Erythroblast (primary cell): ENCODE results near the gene SLC7A5.

Source experiments
- GATA1 ChIP-seq: IDR thresholded peaks from 2 replicates; pipeline ENCODE4 v1.6.1; 2011; ENCODE audit warnings: low read depth, mild to moderate bottlenecking, control low read depth, low read length, moderate library complexity
- POLR2A ChIP-seq: IDR thresholded peaks from 2 replicates; pipeline ENCODE4 v1.6.1; 2011; ENCODE audit warnings: mild to moderate bottlenecking, low read length

DNA sequence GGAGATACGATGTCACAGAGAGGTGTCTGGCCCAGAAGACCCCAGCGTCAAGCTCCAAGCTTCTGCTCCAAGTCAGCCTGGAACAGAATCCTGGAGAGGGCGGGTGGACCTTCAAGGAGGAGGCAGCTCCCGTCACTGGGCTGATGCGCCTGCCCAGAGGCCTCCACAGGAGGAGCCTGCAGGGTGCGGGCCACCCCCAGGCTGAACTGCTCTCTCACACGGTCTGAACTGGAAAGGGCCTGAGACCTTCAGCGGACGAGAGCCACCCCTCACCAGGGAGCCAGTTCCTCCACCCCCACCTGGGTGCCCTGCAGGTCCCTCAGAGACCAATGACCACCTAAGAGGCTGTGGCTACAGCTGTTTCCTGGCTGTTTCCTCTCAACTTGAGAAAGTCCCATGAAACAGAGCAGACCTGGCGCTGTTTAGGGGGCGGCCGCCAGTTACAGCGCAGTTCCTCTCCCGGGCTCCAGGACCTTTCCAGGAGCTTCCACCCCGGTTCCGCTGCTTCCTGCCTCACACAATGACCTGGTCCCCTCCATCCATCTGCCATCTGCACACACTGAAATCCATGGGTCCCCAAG, 67.5 kb downstream of the SLC7A5 start:
- TF ChIP-seq POLR2A, result no peak
- no peak for TF ChIP-seq GATA1
